COLO829 (cell line): Measurements from ENCODE around the gene COL4A2.
"Not testable (repeated sequence)": the region's sequence is repeated elsewhere in the genome, so short reads cannot be mapped to it uniquely, and the experiment has no call there.

Source experiments
- DNase-seq: peaks from one replicate; pipeline ENCODE4 v3.0.0; 2012; ENCODE audit warnings: low spot score

The COL4A2 gene

GRCh38 chr13:110496281-110496680 is 189.2 kb downstream of the COL4A2 start:
- no peak for DNase-seq

- no peak for DNase-seq
Measured at GRCh38 chr13:110497003-110497402, 189.9 kb downstream of the COL4A2 start.

DNA sequence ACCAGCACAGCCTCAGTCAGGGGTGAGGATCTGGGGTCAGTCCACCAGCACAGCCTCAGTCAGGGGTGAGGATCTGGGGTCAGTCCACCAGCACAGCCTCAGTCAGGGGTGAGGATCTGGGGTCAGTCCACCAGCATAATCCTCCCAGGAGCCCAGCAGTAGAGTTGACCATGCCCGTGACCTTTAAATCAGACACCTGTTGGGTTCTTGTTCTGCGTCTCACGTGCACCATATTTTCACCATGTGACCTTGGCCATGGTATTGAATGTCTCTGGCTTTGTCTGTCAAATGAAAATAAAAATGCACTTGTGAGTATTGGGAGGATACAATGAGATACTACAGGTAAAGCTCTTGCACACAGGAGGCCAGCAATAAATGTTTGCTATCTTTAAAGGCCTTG is 190.8 kb downstream of the COL4A2 start:
- not testable (repeated sequence) for DNase-seq

GRCh38 chr13:110498327-110498726 is 191.2 kb downstream of the COL4A2 start:
- no peak for DNase-seq

GRCh38 chr13:110498765-110499164 is 191.7 kb downstream of the COL4A2 start:
- DNase-seq, result no peak

DNA sequence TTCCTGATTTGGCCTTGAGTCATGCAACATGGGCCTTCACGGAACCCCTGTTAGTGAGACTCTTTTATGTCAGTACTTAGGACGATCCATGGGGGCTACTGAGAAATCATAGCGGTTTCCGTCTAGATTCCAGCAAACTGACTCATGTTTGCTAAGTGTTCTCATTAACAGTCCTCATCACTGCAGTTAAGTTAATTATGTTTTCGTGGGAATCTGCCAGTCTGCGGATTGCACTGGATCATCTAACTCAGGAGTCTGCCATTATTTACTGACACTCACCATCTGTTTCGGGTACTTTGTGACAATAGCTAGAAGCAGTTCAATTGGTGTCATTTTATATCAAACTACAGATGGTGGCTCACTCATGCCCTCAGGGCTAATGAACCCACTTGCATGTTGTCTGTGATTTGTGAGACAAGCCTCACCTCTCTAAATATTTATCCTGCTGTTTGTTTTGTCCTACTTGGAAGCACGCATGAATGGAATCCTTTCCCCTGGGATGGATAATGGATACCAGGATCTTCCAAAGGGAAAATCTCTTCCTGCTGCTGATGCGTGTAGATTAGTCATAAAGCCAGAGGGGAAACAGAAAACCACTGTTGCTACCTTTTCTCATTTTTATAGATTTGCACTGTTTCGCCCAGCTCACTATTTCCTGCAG is 192.7 kb downstream of the COL4A2 start:
- DNase-seq, result peak; percentile 86

- DNase-seq, result peak; percentile 37
Measured at GRCh38 chr13:110500341-110500740, 193.3 kb downstream of the COL4A2 start.

- no peak for DNase-seq
Measured at GRCh38 chr13:110501188-110501587, 194.1 kb downstream of the COL4A2 start.

DNA sequence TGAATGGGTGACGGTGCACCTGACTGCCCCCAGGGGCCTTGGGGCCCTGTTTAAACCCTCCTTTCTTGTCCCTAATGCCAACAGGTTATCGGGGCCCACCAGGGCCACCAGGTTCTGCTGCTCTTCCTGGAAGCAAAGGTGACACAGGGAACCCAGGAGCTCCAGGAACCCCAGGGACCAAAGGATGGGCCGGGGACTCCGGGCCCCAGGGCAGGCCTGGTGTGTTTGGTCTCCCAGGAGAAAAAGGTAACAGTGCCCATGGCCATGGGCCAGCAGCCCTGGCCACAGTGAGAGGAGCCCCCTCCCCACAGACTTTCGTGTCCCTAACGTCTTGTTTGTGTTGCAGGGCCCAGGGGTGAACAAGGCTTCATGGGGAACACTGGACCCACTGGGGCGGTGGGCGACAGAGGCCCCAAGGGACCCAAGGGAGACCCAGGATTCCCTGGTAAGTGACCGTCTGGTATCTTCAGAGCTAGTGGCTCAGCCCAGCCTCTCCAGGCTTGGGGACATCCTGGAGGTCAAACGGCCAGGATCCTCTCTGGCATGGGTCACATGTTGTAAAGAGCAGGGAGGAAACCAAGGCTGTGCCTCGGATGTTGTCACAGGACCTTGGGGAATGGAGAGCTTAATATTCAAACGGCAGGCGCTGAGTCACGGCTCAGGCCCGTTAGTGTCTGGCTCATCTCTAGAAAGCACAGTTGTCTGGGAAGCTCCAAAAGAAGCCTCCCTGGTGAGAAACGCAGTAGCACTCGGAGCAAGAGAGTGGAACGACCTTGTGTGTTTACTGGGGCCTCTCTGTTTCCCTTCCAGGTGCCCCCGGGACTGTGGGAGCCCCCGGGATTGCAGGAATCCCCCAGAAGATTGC is 196.2 kb downstream of the COL4A2 start:
- DNase-seq, result no peak

DNA sequence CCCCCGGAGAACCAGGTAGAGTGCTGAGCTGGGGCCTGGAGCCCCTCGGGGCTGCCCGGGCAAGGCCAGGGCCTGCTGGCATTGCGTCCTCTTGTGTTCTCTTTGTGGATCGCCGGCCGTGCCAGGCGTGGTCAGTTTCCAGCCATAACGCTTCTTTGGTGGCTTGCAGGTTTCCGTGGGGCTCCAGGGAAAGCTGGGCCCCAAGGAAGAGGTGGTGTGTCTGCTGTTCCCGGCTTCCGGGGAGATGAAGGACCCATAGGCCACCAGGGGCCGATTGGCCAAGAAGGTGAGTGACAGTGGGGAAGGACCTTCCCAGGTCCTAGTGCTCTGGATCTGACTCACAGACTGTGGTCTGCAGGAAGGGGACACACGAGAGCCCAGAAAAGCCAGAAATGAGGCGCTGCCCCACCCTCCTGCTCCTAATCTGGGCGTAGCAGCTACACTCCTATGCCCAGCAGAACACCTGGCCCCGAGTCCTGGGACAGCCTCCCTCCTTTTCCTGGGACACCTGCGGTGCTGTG is 197.0 kb downstream of the COL4A2 start:
- DNase-seq, result no peak

DNA sequence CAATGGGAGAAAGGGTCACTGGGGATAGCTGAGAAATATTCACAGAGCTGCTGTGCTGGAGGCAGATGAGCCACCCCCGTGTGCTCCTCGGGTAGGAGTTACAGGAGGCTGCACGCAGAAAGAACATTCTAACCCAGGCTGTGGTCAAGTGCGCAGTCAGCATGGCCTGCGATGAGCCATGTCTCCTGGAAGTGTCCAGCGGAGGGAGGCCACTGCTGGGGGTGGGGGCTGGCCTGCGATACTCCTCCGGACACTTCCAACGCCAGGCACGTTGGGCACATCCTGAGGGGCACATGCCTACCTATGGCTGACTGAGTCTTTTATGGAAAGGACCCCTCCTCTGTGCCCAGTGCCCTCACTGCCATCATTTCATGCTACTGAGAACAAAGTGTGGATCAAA is 198.5 kb downstream of the COL4A2 start:
- DNase-seq, result no peak

DNA sequence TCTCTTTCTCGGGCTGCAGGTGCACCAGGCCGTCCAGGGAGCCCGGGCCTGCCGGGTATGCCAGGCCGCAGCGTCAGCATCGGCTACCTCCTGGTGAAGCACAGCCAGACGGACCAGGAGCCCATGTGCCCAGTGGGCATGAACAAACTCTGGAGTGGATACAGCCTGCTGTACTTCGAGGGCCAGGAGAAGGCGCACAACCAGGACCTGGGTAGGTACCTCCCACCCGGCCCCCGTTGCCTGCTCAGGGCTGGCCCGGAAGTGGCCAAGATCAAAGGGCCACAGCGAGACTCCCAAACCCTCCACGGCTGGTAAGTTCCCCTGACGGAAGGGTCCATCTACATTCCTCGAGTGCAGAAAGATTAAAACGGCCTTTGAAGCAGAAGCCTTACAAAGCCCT is 199.3 kb downstream of the COL4A2 start:
- no peak for DNase-seq

GRCh38 chr13:110506859-110507566 is 199.9 kb downstream of the COL4A2 start:
- DNase-seq, result no peak

DNA sequence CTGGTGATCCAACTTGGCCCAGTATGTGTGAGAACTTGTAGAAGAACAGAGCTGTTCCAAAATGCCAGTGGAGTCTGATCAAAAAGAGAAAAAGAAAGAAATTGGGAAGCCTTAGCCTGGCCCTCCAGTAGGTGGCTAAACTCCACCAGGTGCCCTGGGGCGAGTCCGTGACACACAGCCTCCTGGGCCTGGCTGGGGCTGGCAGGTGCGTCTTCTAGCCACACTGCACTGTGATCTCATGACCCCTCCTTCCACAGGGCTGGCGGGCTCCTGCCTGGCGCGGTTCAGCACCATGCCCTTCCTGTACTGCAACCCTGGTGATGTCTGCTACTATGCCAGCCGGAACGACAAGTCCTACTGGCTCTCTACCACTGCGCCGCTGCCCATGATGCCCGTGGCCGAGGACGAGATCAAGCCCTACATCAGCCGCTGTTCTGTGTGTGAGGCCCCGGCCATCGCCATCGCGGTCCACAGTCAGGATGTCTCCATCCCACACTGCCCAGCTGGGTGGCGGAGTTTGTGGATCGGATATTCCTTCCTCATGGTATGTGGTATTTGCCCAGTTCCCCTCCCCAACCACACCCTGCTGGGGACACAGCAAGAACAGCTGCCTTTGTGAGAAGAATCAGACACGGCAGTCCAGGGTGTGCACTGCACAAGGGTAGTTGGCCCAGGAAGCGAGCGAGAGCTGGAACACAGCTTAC is 200.7 kb downstream of the COL4A2 start:
- DNase-seq, result no peak

- DNase-seq, result no peak
Measured at GRCh38 chr13:110509478-110509926, 202.4 kb downstream of the COL4A2 start.

GRCh38 chr13:110509971-110510786 is 203.1 kb downstream of the COL4A2 start:
- no peak for DNase-seq

GRCh38 chr13:110511509-110512181 is 204.6 kb downstream of the COL4A2 start:
- no peak for DNase-seq

DNA sequence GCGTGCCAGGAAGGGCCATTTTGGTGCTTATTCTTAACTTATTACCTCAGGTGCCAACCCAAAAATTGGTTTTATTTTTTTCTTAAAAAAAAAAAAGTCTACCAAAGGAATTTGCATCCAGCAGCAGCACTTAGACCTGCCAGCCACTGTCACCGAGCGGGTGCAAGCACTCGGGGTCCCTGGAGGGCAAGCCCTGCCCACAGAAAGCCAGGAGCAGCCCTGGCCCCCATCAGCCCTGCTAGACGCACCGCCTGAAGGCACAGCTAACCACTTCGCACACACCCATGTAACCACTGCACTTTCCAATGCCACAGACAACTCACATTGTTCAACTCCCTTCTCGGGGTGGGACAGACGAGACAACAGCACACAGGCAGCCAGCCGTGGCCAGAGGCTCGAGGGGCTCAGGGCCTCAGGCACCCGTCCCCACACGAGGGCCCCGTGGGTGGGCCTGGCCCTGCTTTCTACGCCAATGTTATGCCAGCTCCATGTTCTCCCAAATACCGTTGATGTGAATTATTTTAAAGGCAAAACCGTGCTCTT is 205.2 kb downstream of the COL4A2 start:
- no peak for DNase-seq

DNA sequence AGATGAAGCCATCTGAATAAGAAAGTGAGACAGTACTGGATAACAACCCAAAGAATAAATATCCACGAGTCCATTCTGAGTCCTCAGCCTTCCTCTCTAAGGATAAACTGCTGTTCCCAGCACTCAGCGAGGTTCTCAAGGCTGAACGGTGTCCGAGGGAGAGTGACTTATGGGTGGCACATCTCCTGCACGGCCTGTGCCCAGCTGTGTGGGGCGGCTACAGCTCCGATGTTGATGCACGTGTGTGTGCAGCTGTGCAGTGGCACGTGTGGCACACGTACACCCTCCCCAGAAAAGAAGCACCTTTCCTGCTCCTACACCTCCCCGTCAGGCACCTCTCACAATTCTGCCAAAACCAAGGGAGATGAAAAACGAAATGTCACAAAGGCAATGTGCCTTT is 209.4 kb downstream of the COL4A2 start:
- no peak for DNase-seq
